SKM-1 treated with dmso at 0.1 percent for 144 hours (cell line): Measurements from ENCODE around the gene BTG3.

Source experiments
- DNase-seq: peaks from one replicate; lab custom pipeline; 2025; ENCODE audit not compliant: unreplicated experiment; lab: John Stamatoyannopoulos, UW

Gene BTG3

DNA sequence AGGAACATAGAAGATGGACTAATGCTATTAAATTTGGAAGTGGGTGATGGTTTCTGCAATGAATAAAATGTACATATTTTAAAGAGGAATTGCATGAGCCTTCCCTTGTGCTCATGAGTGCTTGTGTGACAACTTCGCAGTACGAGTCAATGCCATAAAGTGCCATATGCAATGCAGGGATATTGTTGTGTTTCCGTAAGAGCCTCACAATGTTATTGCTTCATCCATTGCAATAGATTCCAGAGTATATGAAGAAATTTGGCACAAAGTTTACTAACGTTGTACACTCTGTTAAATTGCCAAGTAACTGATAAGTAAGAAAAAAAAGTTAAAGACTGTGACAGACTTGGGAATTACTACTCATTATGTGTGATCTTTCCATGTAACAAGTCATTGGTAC lies 22.3 kb downstream of the BTG3 start:
- no peak for DNase-seq

DNA sequence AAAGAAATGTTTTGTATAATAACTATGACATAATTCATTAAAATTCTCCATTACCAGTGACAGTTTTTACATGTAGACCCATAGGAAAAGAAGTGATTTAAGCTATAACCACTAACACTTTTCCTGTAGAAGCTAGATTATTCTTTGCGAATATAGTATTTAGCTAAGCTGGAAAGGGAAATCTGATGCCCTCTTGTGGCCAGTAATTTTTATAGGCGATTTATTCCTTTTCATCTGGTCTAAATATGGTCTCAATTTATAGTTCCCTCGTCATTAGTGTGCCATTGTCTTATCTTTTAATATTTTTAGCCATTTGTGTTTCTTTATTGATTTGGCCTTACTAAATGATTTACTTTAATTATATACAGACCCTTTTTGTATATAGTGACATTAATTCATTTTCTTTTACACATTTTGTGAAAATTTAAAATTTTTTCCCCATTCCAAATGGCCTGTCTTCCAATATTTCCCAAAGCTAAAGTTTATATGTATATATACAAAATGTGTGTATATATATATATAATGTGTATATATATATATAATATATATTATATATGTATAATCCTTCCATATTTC lies 26.7 kb downstream of the BTG3 start:
- peak; percentile 53 for DNase-seq

DNA sequence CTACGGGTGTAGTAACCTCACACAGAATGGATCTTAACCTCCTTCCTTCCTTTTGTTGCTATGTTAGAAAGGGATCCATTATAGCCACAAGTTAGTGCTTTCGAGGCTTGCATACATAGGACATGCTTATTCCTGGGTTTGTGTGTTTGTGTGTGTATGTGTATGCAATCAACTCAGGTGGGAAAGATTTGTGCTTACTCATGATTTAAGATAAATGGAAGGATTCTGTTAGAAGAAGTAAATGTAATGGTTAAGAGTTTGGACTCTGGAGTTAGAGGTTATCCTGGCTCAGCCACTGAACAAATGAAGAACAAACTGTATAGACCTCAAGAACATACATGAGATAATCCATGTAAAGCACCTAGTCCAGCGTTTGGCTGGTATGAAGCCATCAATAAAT lies 28.8 kb downstream of the BTG3 start:
- DNase-seq, result no peak

DNA sequence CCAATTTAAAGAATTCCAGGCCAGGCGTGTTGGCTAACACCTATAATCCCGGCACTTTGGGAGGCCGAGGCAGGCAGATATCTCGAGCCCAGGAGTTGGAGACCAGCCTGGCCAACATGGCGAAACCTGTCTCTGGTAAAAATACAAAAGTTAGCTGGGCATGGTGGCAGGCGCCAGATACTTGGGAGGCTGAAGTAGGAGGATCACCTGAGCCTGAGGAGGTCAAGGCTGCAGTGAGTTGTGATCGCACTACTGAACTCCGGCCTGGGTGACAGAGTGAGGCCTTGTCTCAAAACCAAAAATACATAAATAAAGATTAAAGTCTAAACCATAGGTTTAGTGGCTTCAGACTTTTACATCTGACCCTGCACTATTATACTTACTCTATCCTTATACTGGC lies 32.4 kb downstream of the BTG3 start:
- no peak for DNase-seq

DNA sequence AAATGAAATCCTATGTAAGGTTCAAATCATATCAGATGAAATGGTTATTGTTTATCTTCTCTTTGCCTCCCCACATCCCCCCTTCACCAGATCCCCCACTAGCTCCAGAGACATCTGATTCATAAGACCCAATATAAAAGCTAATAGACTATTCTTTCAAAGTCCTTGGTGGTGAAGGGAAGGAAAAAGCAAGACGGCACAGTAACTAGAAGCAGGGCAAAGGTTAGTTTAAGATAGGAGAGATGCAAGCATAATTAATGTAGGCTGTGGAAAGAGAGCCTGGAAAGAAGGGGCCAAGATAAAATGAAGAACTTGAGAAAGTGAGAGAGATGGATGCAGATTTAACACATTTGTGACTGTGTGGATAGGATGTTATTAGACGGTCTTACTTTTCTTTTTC lies 33.8 kb downstream of the BTG3 start:
- DNase-seq, result no peak

DNA sequence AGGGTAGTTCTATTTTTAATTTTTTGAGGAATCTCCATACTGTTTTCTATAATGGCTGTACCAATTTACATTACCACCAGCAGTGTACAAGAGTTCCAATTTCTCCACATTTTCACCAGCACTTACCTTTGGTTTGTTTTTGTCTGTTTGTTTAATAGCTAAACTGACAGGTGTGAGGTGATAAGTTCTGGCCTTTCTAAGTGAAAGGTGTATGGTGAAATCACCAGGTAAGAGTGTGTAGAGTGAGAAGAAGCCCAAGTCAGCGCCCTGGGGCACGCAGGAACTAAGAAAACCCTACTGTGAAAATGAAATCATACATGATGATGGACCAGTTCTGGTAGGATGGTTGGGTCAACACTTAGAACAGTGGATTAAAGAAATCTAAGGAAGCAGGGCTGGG lies 34.5 kb downstream of the BTG3 start:
- DNase-seq, result no peak

DNA sequence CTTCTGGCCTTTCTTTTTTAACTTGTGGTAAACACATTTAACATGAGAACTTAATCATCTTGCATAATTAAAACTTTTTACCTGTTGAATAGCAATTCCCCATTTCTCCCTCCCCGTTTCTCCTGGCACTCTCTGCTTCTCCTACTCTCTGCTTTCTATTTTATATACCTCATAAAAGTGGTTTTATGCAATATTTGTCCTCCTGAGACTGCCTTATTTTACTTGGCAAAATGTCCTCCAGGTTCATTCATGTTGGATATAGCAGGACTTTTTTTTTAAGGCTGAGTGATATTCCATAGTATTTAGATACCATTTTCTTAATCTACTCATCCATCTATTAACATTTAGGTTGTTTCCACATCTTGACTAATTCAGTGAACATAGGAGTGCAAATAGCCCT lies 35.0 kb downstream of the BTG3 start:
- no peak for DNase-seq

DNA sequence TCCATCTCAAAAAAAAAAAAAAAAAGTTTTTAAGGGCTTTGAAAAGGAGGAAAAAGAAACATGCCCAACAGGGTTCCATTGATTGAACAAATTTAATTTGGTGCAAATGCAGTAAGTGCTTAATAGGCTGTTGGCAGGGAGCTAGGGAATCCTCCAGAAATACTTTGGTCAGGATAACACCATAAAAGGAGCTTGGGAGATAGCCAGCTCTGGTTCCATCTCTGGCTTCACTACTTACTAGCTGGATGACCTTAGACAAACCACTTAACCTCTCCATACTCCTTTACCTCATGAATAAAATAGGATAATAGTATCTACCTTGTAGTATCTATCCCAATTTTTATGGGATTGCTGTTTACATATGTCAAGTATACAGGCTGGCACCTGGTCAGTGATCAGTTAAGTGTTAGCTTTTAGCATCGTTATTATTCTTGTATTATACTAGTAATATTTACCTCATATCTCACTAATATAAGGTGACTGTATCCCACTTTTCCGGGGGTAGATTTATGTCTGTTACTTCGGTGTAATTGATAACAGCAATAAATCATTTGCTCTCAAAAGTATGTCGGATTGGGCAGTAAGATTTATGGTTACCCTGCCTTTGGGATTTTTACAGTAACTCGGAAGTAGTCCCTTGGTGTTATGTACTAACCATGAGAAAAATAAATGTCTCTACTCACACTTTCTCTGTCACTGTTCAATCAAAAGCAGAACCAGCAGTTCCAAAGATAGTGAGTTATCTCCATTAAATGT lies 36.4 kb downstream of the BTG3 start:
- DNase-seq, result no peak

DNA sequence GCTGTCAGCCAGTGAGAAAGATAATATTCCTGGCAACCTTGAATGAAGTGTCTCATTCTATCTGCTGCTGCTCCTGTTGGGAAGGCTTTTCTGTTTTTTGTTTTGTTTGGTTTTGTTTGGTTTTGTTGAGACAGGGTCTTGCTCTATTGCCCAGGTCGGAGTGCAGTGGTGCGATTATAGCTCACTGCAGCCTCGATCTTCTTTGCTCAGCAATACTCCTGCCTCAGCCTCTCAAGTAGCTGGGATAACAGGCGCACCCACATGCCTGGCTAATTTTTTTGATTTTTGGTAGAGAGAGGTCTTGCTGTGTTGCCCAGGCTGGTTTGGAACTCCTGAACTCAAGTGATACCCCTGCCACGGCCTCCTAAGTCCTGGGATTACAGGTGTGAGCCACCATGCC lies 37.6 kb downstream of the BTG3 start:
- no peak for DNase-seq

DNA sequence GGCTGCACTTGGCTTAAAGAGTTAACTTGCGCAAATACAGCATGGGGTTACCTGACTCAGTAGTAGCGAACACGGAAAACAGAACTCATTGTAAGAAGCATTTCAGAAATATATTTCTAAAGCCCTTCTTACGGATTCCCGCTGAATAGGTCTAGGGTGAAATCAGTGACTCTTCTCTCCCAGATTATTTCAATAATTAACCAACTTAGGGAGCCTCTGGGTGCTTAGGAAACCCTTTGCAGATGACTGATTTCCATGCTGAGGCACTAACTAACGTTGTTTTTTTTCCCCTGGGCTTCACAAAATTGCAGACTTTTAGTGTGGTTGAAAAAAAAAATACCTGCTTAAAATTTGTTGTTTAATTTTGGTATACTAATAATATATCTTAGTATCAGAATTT lies 40.3 kb downstream of the BTG3 start:
- no peak for DNase-seq

DNA sequence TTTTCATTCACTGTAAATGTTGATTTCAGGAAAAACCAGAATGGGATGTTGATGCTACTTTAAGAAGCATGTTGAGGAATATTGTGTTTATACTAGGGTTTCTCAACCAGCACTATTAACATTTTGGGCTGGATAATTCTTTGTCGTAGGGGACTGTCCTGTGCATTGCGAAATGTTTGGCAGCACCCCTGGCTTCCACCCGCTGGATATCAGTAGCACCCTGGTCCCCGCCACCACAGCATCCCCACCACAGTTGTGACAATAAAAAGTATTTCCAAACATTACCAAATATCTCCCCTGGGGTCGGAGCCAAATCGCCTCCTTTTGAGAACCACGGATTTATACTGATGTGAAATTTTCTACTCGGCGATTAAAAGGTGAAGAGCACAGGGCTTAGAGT lies 41.9 kb downstream of the BTG3 start:
- DNase-seq, result no peak

DNA sequence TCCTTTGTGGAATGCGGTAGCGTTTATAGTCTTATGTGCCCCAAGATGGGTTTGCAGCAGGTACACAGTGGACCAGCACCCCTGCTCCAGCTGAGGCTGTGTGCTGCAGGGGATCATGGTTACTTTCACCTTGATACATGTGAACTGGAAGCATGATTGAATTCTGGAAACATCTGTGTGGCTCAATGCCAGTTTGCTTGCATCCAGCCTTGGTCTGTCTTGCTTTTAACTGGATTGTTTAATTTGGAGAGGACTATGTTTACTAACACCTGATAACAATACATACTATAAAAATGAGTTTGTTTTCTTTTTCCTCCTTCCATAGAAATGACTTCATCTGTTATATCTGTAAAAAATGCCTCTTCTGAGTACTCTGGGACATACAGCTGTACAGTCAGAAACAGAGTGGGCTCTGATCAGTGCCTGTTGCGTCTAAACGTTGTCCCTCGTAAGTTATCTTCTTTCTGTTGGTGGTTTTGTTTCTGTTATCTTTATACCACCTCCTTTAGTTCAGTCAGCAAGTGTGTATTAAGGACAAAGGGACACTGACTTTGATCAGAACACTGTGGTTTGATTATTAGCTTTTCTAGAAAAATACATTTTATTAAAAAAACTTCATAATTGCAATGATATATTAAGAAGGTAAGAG lies 52.2 kb downstream of the BTG3 start:
- DNase-seq, result no peak

DNA sequence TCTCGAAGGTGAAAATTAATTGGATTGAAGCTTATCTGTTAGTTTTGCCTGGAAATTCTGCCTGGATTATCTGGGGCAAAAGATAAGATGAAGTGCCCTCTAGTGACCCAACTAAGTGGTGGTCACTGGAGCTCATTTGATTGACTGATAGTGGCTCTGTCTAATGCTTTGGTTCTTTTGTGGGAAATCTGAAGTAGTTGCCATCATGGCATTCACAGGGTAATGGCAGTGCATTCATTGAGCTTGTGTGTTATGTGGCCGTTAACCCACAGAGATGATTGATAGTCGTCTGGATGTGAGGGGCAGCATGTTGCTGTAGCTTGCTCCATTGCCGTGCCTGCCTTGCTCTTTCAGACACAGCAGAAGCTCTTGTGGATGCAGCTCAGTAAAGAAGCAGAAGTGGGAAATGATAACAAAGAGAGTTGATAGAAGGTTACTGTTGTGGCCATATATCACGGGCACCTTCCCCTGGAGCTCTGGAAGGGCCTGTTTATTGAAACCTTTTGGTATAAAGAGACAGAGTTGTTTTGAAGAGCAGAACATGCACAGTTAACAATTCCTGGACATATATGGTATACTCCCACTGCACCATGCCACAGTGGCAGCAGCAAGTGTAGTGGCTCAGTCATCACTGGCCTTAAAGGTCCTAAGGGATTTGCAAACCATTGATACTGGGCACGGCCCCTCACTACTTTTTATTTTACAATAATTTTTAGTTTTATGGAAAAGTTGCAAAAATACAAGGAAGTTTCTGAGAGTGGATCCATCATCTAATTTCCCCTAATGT lies 57.8 kb downstream of the BTG3 start:
- no peak for DNase-seq

DNA sequence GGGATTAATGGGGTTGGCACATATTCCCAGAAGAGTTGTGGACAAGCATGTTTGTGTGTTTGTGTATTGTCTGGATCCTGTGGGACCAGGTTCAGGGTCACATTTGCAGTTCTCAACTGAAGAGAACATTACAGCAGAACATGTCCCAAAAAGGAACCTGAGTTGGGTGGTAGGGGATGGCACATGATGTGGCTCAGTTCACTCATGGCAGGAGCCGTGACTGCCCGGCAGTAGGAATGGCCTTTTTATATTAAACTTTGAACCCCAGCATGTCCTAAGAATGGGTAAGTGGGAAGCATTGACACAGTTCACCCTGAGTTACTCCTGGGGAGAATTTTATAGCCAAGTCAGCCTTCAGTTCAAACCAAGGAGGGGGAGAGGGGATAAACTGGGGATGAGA lies 58.6 kb downstream of the BTG3 start:
- DNase-seq, result no peak

DNA sequence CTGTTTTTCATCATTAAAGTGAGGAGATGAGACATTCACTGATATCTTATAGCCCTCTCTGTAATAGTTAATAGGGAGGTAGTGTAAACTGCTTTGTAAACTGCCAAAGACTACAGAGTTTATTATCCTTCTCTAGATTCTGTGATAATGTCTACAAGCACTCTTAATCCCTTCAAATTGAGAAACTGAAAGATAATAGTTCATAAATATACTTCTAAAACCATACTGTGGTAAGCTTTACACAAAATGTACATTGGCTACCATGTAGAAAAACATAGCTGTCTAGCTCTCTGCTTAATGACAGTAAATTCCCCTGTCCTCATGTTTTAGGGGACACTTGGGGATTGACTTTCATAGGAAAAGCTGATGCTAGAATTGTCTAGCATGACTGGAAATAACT lies 60.3 kb downstream of the BTG3 start:
- DNase-seq, result no peak

DNA sequence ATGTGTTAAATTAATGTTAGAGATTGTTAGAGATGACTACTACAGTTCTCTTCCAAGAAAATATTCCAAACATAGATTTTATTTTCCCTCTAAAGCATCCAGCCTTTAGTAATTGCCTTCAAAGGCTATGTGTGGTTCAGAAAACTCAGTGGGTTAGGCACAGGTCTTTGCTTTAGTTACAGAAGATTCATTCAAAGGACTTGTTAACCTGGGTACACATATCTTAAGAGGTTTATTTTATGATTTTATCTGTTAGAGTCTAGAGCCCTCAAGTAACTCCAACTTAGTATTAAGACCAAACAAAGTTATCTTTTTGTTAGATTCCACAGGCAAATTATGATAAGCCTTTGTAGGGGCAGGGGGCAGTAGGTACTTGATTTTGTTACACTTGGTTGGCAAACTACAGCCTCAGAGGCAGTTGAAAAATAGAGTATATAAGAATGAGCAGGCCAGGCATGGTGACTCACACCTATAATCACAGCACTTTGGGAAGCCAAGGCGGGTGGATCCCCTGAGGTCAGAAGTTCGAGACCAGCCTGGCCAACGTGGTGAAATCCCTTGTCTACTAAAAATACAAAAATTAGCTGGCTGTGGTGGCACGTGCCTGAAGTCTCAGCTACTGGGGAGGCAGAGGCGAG lies 61.9 kb downstream of the BTG3 start:
- DNase-seq, result no peak

DNA sequence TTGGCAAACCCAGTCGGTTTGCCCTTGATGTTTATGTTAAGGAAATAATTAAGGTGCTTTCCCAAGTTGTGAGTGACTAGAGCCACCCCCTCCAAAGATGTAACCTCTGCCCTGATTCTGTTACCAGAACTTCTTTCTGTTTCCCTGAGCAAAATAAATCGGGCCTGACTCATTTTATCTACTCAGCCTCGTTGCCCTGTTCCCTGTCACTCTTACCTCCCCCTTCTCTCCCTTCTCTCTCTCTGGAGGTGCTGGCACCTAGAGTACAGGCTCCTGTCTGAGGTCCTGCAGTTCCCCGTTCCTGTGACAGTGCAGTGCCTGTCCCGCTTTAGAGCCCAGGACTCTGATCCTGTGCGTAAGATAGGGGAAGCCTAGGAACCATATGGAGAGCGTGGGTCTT lies 64.4 kb downstream of the BTG3 start:
- no peak for DNase-seq

DNA sequence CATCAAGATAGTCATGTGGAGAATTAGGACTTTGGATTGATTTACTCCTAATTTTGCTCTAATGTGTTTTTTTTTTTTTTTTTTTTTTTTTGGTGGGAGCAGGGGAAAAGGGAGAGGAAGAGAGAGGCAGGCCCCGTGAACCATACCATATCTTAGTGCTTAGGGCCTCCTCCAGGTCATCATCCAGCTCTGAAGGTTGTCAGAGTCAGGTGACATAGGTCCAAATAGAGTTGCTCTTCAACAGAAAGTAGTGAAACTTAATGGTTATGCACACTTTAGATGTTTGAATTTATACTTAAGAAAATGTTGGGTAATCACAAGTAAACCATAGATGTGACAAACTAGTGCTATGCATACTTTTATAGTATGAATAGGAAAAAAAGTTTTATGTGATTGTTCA lies 67.7 kb downstream of the BTG3 start:
- DNase-seq, result no peak
